DOHH2 (cell line): Measurements from ENCODE around the gene CPEB3.
A peak's percentile ranks its signal among the peaks of the same experiment; 100 is the strongest.

Source experiments
- H3F3A ChIP-seq: fragments of 200-600 bp; sonication (generic), shearing (Covaris generic); 2 replicates; pipeline ENCODE4 v1.6.0; 2016; ENCODE audit warnings: antibody characterized with exemption, mild to moderate bottlenecking; ENCODE audit not compliant: control insufficient read depth, insufficient read depth
- H3K27ac ChIP-seq: fragments of 200-600 bp; sonication (generic); 2 replicates; pipeline ENCODE4 v1.5.1; 2014; ENCODE audit warnings: low read depth, mild to moderate bottlenecking, low read length, moderate library complexity
- H3K27me3 ChIP-seq: fragments of 200-600 bp; sonication (generic); 2 replicates; pipeline ENCODE4 v1.6.1; 2014; ENCODE audit warnings: mild to moderate bottlenecking, low read length, mixed read lengths; ENCODE audit not compliant: control insufficient read depth
- H3K36me3 ChIP-seq: fragments of 200-600 bp; sonication (generic); 2 replicates; pipeline ENCODE4 v1.6.1; 2014; ENCODE audit warnings: mild to moderate bottlenecking, low read length, moderate library complexity, mixed read lengths; ENCODE audit not compliant: control insufficient read depth
- H3K4me1 ChIP-seq: fragments of 200-600 bp; sonication (generic); 2 replicates; pipeline ENCODE4 v1.6.1; 2014; ENCODE audit warnings: mild to moderate bottlenecking, low read length, mixed read lengths; ENCODE audit not compliant: control insufficient read depth
- H3K4me2 ChIP-seq: fragments of 200-600 bp; sonication (generic); 2 replicates; pipeline ENCODE4 v1.6.0; 2014; ENCODE audit warnings: mild to moderate bottlenecking, low read length, moderate library complexity
- H3K4me3 ChIP-seq: fragments of 200-600 bp; sonication (generic); 2 replicates; pipeline ENCODE4 v1.5.1; 2014; ENCODE audit warnings: mild to moderate bottlenecking, low read length, mixed read lengths
- H3K79me2 ChIP-seq: fragments of 200-600 bp; sonication (generic); 2 replicates; pipeline ENCODE4 v1.6.1; 2014; ENCODE audit warnings: mild to moderate bottlenecking, low read length, mixed read lengths; ENCODE audit not compliant: control insufficient read depth
- H3K9me2 ChIP-seq: fragments of 200-600 bp; sonication (generic); replicated peaks from 2 replicates; pipeline ENCODE4 v1.6.1; 2014; ENCODE audit warnings: mild to moderate bottlenecking, low read length, mixed read lengths; ENCODE audit not compliant: control insufficient read depth
- H3K9me3 ChIP-seq: fragments of 200-600 bp; sonication (generic); 2 replicates; pipeline ENCODE4 v1.6.1; 2014; ENCODE audit warnings: antibody characterized with exemption, low read length, mixed read lengths; ENCODE audit not compliant: control insufficient read depth, insufficient read depth
- H4K20me1 ChIP-seq: fragments of 200-600 bp; sonication (generic); 2 replicates; pipeline ENCODE4 v1.6.0; 2014; ENCODE audit warnings: low read depth, mild to moderate bottlenecking, antibody characterized with exemption, low read length, moderate library complexity; ENCODE audit not compliant: control insufficient read depth, insufficient read depth
- EZH2phosphoT487 ChIP-seq: fragments of 200-600 bp; sonication (generic); IDR thresholded peaks from 2 replicates; pipeline ENCODE4 v1.6.1; 2017; ENCODE audit warnings: borderline replicate concordance, mild to moderate bottlenecking, antibody characterized with exemption, low read length, moderate library complexity, mixed read lengths
- TF ChIP-seq, protein P1 (sequence below): fragments of 200-600 bp; sonication (generic); IDR thresholded peaks from one replicate; pipeline ENCODE4 v1.5.1; 2014; ENCODE audit warnings: antibody characterized with exemption, mild to moderate bottlenecking, low read depth, low read length; ENCODE audit not compliant: poor library complexity, severe bottlenecking

The CPEB3 gene

DNA sequence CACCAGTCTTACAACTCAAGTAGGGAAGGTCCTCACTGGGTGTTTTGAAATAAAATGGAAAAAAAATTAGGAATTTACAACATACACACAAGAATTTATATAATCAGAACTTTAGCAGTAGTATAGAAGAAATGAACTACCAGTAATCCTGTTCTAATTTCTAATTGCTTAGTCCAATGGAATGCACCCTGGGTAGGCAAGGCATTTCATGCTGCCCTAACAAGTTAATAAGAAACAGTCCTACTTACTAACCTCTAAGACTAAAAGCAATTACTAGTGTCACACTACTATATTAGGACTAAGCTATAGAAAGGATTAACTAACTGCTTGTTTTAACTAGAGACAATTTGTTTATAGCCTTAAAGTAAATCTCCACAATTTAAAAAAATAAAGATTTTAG lies 209.2 kb downstream of the CPEB3 start:
- Histone ChIP-seq H3K79me2 (no peaks in the 10 kb centered on the region), H3F3A (no peaks in the 10 kb centered on the region), H4K20me1 (no peaks in the 10 kb centered on the region), H3K4me2 (no peak overlapping the region), H3K4me3 (no peak overlapping the region), H3K27ac (no peak overlapping the region), H3K9me3 (no peaks in the 10 kb centered on the region), H3K27me3 (no peaks in the 10 kb centered on the region), H3K36me3 (no peaks in the 10 kb centered on the region), H3K4me1 (no peaks in the 10 kb centered on the region), H3K9me2 (no peaks in the 10 kb centered on the region)
- TF ChIP-seq, protein P1, sequence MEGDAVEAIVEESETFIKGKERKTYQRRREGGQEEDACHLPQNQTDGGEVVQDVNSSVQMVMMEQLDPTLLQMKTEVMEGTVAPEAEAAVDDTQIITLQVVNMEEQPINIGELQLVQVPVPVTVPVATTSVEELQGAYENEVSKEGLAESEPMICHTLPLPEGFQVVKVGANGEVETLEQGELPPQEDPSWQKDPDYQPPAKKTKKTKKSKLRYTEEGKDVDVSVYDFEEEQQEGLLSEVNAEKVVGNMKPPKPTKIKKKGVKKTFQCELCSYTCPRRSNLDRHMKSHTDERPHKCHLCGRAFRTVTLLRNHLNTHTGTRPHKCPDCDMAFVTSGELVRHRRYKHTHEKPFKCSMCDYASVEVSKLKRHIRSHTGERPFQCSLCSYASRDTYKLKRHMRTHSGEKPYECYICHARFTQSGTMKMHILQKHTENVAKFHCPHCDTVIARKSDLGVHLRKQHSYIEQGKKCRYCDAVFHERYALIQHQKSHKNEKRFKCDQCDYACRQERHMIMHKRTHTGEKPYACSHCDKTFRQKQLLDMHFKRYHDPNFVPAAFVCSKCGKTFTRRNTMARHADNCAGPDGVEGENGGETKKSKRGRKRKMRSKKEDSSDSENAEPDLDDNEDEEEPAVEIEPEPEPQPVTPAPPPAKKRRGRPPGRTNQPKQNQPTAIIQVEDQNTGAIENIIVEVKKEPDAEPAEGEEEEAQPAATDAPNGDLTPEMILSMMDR, result no peak
- TF ChIP-seq EZH2phosphoT487, result no peak

DNA sequence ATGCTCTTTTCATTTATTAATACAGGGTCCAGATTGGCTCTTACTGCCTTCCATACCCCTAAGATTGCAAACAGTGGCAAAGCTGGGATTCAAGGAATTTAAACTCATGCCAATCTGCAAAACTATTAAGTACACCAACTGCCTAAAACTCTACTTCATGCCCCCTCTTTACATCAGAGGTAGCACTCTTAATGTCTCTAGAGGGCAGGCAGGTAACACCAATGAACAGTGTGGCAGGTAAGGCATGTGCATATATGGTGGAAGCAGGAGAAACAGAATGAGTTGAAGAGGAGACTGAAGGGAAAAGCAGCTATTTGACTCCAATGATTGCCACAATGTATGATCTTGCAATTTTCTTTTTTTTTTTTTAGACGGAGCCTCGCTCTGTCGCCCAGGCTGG lies 210.6 kb downstream of the CPEB3 start:
- no peak overlapping the region for H3K4me2 ChIP-seq
- TF ChIP-seq, protein P1, result peak; percentile 15
- no peak for TF ChIP-seq EZH2phosphoT487
- no peaks in the 10 kb centered on the region for H3F3A ChIP-seq
- H3K27me3 ChIP-seq, result no peaks in the 10 kb centered on the region
- H3K27ac ChIP-seq, result no peak overlapping the region
- no peaks in the 10 kb centered on the region for H3K36me3 ChIP-seq
- no peak overlapping the region for H3K4me3 ChIP-seq
- no peaks in the 10 kb centered on the region for H3K9me3 ChIP-seq
- no peaks in the 10 kb centered on the region for H3K79me2 ChIP-seq
- H4K20me1 ChIP-seq, result no peaks in the 10 kb centered on the region
- no peaks in the 10 kb centered on the region for H3K9me2 ChIP-seq
- H3K4me1 ChIP-seq, result no peaks in the 10 kb centered on the region

DNA sequence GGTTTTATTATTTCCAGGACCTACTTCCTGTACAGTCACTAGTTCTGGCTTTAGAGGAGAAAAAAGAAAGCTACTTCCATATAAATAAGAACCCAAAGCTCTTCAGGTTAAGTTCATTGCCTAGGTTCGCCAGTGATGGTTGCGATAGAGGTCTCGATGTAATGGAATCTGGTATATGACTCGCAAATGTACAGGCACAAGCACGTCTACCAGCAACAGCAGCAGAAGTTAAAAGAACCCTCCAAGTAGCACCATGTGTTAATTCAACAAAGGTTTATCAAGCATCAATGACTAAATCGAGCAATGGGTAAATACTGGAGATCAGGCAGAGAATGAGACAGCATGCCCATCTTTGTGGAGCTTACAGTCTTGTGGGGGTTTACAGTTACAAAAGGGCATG lies 211.9 kb downstream of the CPEB3 start:
- H3K4me2 ChIP-seq, result no peak overlapping the region
- H3K9me3 ChIP-seq, result no peaks in the 10 kb centered on the region
- H3K4me1 ChIP-seq, result no peaks in the 10 kb centered on the region
- no peaks in the 10 kb centered on the region for H3K9me2 ChIP-seq
- H3K79me2 ChIP-seq, result no peaks in the 10 kb centered on the region
- H3K27me3 ChIP-seq, result no peaks in the 10 kb centered on the region
- H3K27ac ChIP-seq, result no peak overlapping the region
- H3K36me3 ChIP-seq, result no peaks in the 10 kb centered on the region
- no peak for TF ChIP-seq EZH2phosphoT487
- TF ChIP-seq, protein P1, result no peak
- H4K20me1 ChIP-seq, result no peaks in the 10 kb centered on the region
- H3K4me3 ChIP-seq, result no peak overlapping the region
- H3F3A ChIP-seq, result no peaks in the 10 kb centered on the region

DNA sequence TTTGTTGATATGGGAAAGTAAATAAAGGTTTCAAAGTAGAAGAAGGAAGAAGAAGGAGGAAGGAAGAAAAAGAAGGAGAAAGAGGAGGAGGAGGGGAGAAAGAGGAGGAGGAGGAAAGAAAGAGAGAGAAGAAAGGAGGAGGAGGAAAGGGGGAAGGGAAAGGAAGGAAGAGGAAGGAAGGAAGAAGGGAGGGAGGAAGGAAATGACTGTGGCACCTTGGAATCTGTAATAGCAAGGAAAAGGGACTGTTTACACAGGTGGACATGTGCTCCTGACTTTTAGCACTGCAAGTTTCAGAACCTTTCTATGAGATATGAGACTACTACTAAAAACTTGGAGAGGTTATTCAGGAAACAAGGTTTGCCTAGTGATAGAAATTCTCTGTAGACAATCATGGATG lies 214.2 kb downstream of the CPEB3 start:
- Histone ChIP-seq H3K4me1 (no peaks in the 10 kb centered on the region), H3K4me3 (no peak overlapping the region), H3K27me3 (no peaks in the 10 kb centered on the region), H3F3A (no peaks in the 10 kb centered on the region), H3K4me2 (no peak overlapping the region), H3K27ac (no peak overlapping the region), H3K9me3 (no peaks in the 10 kb centered on the region), H3K9me2 (no peaks in the 10 kb centered on the region), H3K36me3 (no peaks in the 10 kb centered on the region), H4K20me1 (no peaks in the 10 kb centered on the region), H3K79me2 (no peaks in the 10 kb centered on the region)
- TF ChIP-seq, protein P1, result no peak
- no peak for TF ChIP-seq EZH2phosphoT487
